OCI-LY7 (cell line): ENCODE measurements around the gene NUB1.

ENCODE experiments used
- EZH2phosphoT487 ChIP-seq: fragments of 200-600 bp; sonication (generic); IDR thresholded peaks from 2 replicates; pipeline ENCODE4 v1.6.1; 2018; ENCODE audit warnings: low read depth, borderline replicate concordance, mild to moderate bottlenecking, mixed run types, antibody characterized with exemption, low read length, moderate library complexity, mixed read lengths
- TF ChIP-seq, protein P1 (sequence below): fragments of 200-600 bp; sonication (generic); conservative IDR thresholded peaks from 2 replicates; pipeline ENCODE4 v1.5.1; 2014; ENCODE audit warnings: mild to moderate bottlenecking, antibody characterized with exemption, low read length, moderate library complexity, mixed read lengths

DNA sequence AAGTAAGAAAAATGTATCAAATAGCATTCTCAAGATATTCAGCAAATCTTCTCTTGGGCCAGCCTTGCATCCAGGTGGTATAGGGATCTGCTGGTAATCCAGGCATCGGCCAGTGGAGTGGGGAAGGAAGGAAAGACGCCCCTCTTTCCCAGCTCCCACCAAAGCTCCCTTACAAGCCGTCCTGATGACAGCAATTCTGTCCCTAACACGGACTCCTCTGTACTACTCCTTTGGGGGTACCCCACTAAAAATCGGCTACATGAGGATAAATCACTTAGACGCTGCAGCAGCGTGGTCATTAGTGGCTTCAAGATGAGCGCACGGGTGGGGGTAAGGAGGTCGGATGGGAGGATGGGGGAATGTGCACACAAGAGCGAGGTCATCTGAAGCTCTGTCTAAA is 24.7 kb upstream of the NUB1 start:
- TF ChIP-seq, protein P1, sequence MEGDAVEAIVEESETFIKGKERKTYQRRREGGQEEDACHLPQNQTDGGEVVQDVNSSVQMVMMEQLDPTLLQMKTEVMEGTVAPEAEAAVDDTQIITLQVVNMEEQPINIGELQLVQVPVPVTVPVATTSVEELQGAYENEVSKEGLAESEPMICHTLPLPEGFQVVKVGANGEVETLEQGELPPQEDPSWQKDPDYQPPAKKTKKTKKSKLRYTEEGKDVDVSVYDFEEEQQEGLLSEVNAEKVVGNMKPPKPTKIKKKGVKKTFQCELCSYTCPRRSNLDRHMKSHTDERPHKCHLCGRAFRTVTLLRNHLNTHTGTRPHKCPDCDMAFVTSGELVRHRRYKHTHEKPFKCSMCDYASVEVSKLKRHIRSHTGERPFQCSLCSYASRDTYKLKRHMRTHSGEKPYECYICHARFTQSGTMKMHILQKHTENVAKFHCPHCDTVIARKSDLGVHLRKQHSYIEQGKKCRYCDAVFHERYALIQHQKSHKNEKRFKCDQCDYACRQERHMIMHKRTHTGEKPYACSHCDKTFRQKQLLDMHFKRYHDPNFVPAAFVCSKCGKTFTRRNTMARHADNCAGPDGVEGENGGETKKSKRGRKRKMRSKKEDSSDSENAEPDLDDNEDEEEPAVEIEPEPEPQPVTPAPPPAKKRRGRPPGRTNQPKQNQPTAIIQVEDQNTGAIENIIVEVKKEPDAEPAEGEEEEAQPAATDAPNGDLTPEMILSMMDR: no peak
- no peak for TF ChIP-seq EZH2phosphoT487
